Skeletal muscle satellite cell (primary cell): Measurements from ENCODE around the gene SELENOK.
A peak's percentile ranks its signal among the peaks of the same experiment; 100 is the strongest.

ENCODE experiments used
- H3K27me3 ChIP-seq: 2 replicates; pipeline ENCODE4 v1.7.0; 2013; ENCODE audit warnings: low read length; ENCODE audit not compliant: control insufficient read depth, insufficient read depth
- H3K36me3 ChIP-seq: 2 replicates; pipeline ENCODE4 v1.7.0; 2013; ENCODE audit warnings: mild to moderate bottlenecking, control low read depth, low read length; ENCODE audit not compliant: insufficient read depth
- H3K4me1 ChIP-seq: 2 replicates; pipeline ENCODE4 v1.7.0; 2013; ENCODE audit warnings: low read length; ENCODE audit not compliant: control insufficient read depth, insufficient read depth
- H3K4me2 ChIP-seq: 2 replicates; pipeline ENCODE4 v1.7.0; 2013; ENCODE audit warnings: mild to moderate bottlenecking, low read length
- H3K4me3 ChIP-seq: 2 replicates; pipeline ENCODE4 v1.7.0; 2013; ENCODE audit warnings: low read length
- H3K9ac ChIP-seq: 2 replicates; pipeline ENCODE4 v1.7.0; 2013; ENCODE audit warnings: mild to moderate bottlenecking, low read depth, low read length, moderate library complexity
- H3K9me3 ChIP-seq: replicated peaks from 2 replicates; pipeline ENCODE4 v1.7.0; 2013; ENCODE audit warnings: mild to moderate bottlenecking, control low read depth, low read length

Gene SELENOK

GRCh38 chr3:53849916-53850315 is 41.7 kb downstream of the SELENOK start:
- H3K9ac ChIP-seq, result no peak overlapping the region
- H3K36me3 ChIP-seq, result no peaks in the 10 kb centered on the region
- H3K4me3 ChIP-seq, result no peak overlapping the region
- peaks cover 7% of the 10 kb centered on the region for H3K4me1 ChIP-seq
- H3K9me3 ChIP-seq, result no peaks in the 10 kb centered on the region
- peaks cover 45% of the 10 kb centered on the region for H3K27me3 ChIP-seq
- no peak overlapping the region for H3K4me2 ChIP-seq

GRCh38 chr3:53846851-53847155 is 44.9 kb downstream of the SELENOK start:
- Histone ChIP-seq H3K4me2 (peak overlapping the region; percentile 86), H3K9ac (no peak overlapping the region), H3K36me3 (no peaks in the 10 kb centered on the region), H3K4me3 (no peak overlapping the region), H3K27me3 (peaks cover 63% of the 10 kb centered on the region), H3K9me3 (no peaks in the 10 kb centered on the region), H3K4me1 (peaks cover 7% of the 10 kb centered on the region)

DNA sequence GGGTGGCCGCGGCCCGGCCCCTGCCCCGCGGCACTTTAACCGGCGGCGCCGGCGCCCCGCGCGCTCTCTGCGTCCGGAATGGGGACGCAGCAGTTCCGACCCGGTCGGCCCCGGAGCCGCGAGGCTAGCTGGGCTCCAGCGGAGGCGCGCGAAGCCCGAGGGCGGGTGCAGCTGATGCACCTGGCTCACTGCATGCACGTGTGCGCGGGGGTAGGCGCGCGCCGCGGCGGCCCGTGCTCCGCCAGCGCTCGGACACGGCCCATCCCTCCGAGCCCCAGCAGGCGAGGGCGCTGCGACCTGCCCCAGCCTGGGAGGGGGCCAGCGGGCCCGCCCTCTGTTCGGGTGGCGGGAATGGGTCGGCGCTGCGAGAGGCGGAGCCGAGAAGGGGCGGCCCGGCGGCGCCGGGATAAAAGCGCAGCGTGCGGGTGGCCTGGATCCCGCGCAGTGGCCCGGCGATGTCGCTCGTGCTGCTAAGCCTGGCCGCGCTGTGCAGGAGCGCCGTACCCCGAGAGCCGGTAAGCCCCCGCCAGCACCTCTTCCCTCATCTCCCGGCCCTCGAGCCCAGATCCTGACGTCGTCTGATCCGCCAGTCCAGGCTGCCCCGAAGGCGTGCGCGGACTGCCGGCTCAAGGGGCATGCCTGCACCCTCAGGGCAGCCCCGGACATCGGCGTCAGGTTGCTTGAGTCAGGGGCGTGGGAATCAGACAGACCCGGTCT is 45.4 kb downstream of the SELENOK start, which contains the start of the genes CHDH and IL17RB:
CHDH (minus strand) TSS at position 286 of the 717 bp plus-strand sequence. CDS start 22,411 bp downstream, outside the sequence.
IL17RB (plus strand) TSS at position 435 of the 717 bp plus-strand sequence; CDS start at position 456, 21 bp downstream.
- H3K9ac ChIP-seq, result peak within 1 kb of the TSS; percentile 33
- H3K4me1 ChIP-seq, result peaks cover 7% of the 10 kb centered on the region
- H3K27me3 ChIP-seq, result peaks cover 58% of the 10 kb centered on the region
- no peaks in the 10 kb centered on the region for H3K36me3 ChIP-seq
- no peaks in the 10 kb centered on the region for H3K9me3 ChIP-seq
- H3K4me2 ChIP-seq, result peak within 1 kb of the TSS; percentile 86
- peak within 1 kb of the TSS; percentile 68 for H3K4me3 ChIP-seq

- H3K27me3 ChIP-seq, result peaks cover 58% of the 10 kb centered on the region
- peak overlapping the region; percentile 68 for H3K4me3 ChIP-seq
- no peaks in the 10 kb centered on the region for H3K9me3 ChIP-seq
- H3K36me3 ChIP-seq, result no peaks in the 10 kb centered on the region
- peaks cover 7% of the 10 kb centered on the region for H3K4me1 ChIP-seq
- peak overlapping the region; percentile 33 for H3K9ac ChIP-seq
- H3K4me2 ChIP-seq, result peak overlapping the region; percentile 86
Measured at GRCh38 chr3:53845881-53846133, 45.9 kb downstream of the SELENOK start.

GRCh38 chr3:53845103-53845880 is 46.4 kb downstream of the SELENOK start:
- Histone ChIP-seq H3K27me3 (peaks cover 58% of the 10 kb centered on the region), H3K9ac (peak overlapping the region; percentile 33), H3K4me3 (peak overlapping the region; percentile 68)

GRCh38 chr3:53844262-53845102 is 47.2 kb downstream of the SELENOK start:
- H3K27me3 ChIP-seq, result peaks cover 54% of the 10 kb centered on the region
- no peak overlapping the region for H3K9ac ChIP-seq
- no peak overlapping the region for H3K4me3 ChIP-seq
- no peak overlapping the region for H3K4me2 ChIP-seq
- peaks cover 7% of the 10 kb centered on the region for H3K4me1 ChIP-seq
- no peaks in the 10 kb centered on the region for H3K9me3 ChIP-seq
- no peaks in the 10 kb centered on the region for H3K36me3 ChIP-seq

More at GRCh38 chr3:53845103-53845880, 46.4 kb downstream of the SELENOK start:
- H3K4me1 ChIP-seq, result peaks cover 7% of the 10 kb centered on the region
- H3K4me2 ChIP-seq, result peak overlapping the region; percentile 86
- H3K9me3 ChIP-seq, result no peaks in the 10 kb centered on the region
- H3K36me3 ChIP-seq, result no peaks in the 10 kb centered on the region

GRCh38 chr3:53843195-53844177 is 48.2 kb downstream of the SELENOK start:
- H3K9me3 ChIP-seq, result no peaks in the 10 kb centered on the region
- no peak overlapping the region for H3K4me3 ChIP-seq
- H3K4me2 ChIP-seq, result no peak overlapping the region
- H3K9ac ChIP-seq, result no peak overlapping the region
- peaks cover 46% of the 10 kb centered on the region for H3K27me3 ChIP-seq
- peaks cover 7% of the 10 kb centered on the region for H3K4me1 ChIP-seq
- H3K36me3 ChIP-seq, result no peaks in the 10 kb centered on the region

DNA sequence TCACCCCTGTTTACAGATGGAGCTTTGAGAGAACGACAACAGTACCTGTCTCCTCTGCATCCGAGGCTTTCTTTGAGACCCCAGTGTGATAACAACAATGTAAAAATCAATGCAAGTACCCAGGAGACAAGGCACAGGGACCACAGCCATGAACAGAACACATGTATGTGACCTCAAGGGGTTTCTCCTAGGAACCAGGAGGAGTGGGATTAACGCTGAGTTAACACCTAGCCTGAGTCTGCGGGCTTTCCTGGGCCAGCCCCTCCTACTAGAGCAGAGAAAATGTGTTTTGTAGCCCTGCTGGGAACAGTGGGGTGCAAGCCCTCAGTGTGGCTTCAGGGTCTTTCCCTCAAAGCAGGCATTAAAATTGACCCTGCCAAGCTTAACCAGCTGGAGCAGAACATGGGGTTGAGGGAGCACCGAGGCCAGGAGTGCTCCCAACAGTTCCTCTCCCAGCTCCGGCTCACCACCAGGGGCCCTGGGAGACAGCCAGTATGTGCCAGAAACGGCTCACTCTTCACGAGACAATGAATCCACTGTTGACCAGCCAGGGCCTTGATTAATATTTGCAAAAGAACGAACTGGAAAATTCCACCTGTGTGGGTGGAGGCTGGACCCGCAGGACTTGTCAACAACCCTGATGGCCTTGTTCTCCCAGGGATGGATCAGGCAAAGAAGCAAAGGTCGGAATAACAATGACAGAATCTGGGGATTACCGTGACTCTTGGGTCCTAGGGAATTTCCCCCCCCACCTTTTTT is 49.0 kb downstream of the SELENOK start:
- Histone ChIP-seq H3K27me3 (peaks cover 37% of the 10 kb centered on the region), H3K4me2 (no peak overlapping the region), H3K4me1 (peaks cover 7% of the 10 kb centered on the region), H3K9me3 (no peaks in the 10 kb centered on the region), H3K36me3 (no peaks in the 10 kb centered on the region), H3K4me3 (no peak overlapping the region), H3K9ac (no peak overlapping the region)

DNA sequence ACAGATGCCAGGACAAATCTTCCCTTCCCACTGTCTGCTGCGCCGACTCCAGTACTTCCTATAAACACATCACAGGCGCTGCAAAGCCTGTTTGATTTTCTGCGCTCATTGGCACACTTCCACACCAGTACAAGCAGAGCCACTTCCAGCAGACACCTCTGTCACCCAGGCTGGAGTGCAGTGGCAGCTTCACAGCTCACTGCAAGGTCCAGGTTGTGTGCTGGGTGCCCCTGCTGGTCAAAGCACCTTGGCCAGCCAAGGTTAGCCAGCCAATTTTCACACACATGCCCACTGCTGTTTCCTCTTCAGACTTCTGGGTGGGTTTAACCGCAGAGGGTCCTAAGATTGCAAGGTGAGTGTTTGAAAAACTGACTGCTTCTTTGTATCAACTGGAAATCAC is 50.4 kb downstream of the SELENOK start:
- Histone ChIP-seq H3K9ac (no peak overlapping the region), H3K36me3 (no peaks in the 10 kb centered on the region), H3K9me3 (no peaks in the 10 kb centered on the region), H3K4me2 (no peak overlapping the region), H3K4me3 (no peak overlapping the region), H3K27me3 (peaks cover 27% of the 10 kb centered on the region), H3K4me1 (peaks cover 4% of the 10 kb centered on the region)

DNA sequence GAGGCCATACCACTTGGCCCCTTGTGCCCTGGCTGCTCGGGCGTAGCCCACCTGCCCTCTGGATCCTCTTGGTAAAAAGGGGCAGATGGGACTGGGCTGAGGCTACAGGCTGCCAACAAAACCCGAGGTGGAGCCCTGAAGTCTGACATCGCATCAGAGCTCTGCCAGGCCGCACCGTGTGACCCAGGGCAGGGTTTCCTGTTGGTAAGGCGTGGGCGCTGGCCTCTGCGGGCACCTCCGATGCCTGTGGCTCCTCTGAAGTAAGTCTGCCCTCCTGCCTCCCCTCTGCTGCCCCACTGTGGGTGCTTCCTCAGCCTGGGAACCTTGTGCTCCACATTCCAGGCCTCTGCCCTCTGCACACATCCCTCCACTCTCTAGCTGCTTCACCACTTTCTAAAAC is 54.3 kb downstream of the SELENOK start:
- H3K9me3 ChIP-seq, result no peaks in the 10 kb centered on the region
- H3K4me1 ChIP-seq, result no peaks in the 10 kb centered on the region
- no peak overlapping the region for H3K4me3 ChIP-seq
- H3K36me3 ChIP-seq, result no peaks in the 10 kb centered on the region
- H3K9ac ChIP-seq, result no peak overlapping the region
- H3K4me2 ChIP-seq, result no peak overlapping the region
- H3K27me3 ChIP-seq, result peaks cover 2% of the 10 kb centered on the region
